ENCODE data around the gene GPC5.
A peak's percentile ranks its signal among the peaks of the same experiment; 100 is the strongest.
"Not testable (repeated sequence)": the region's sequence is repeated elsewhere in the genome, so short reads cannot be mapped to it uniquely, and the experiment has no call there.

The GPC5 gene

GRCh38 chr13:92682832-92683517, 1284.6 kb downstream of the GPC5 start:
- DNase-seq, result no peak

- DNase-seq, result no peak
These were observed 1295.6 kb downstream of the GPC5 start for GRCh38 chr13:92694047-92694446.

GRCh38 chr13:92695827-92696226, 1297.4 kb downstream of the GPC5 start:
- not testable (repeated sequence) for DNase-seq

GRCh38 chr13:92716749-92717148, 1318.3 kb downstream of the GPC5 start:
- no peak for DNase-seq

GRCh38 chr13:92717857-92718256, 1319.4 kb downstream of the GPC5 start:
- DNase-seq, result no peak

- peak; percentile 36 for DNase-seq
These were observed 1321.4 kb downstream of the GPC5 start for GRCh38 chr13:92719868-92720267.

- DNase-seq, result no peak
These were observed 1323.2 kb downstream of the GPC5 start for GRCh38 chr13:92721620-92722019.

GRCh38 chr13:92727118-92727517, 1328.7 kb downstream of the GPC5 start:
- no peak for DNase-seq

GRCh38 chr13:92734068-92734467, 1335.6 kb downstream of the GPC5 start:
- no peak for DNase-seq

GRCh38 chr13:92734545-92734944, 1336.1 kb downstream of the GPC5 start:
- no peak for DNase-seq

- DNase-seq, result no peak
These were observed 1337.5 kb downstream of the GPC5 start for GRCh38 chr13:92735909-92736308.

- DNase-seq, result no peak
These were observed 1340.9 kb downstream of the GPC5 start for GRCh38 chr13:92739306-92739818.

GRCh38 chr13:92743992-92744391, 1345.6 kb downstream of the GPC5 start:
- no peak for DNase-seq

- no peak for DNase-seq
These were observed 1346.8 kb downstream of the GPC5 start for GRCh38 chr13:92745258-92745657.

GRCh38 chr13:92752705-92753104, 1354.3 kb downstream of the GPC5 start:
- not testable (repeated sequence) for DNase-seq

- no peak for DNase-seq
These were observed 1363.3 kb downstream of the GPC5 start for GRCh38 chr13:92761710-92762109.

GRCh38 chr13:92767468-92767867, 1369.0 kb downstream of the GPC5 start:
- no peak for DNase-seq

GRCh38 chr13:92768602-92769001, 1370.2 kb downstream of the GPC5 start:
- DNase-seq, result no peak

- DNase-seq, result no peak
These were observed 1370.6 kb downstream of the GPC5 start for GRCh38 chr13:92769046-92769445.

- DNase-seq, result no peak
These were observed 1377.2 kb downstream of the GPC5 start for GRCh38 chr13:92775658-92776057.

GRCh38 chr13:92781965-92782690, 1383.7 kb downstream of the GPC5 start:
- no peak for DNase-seq

GRCh38 chr13:92802776-92803175, 1404.4 kb downstream of the GPC5 start:
- DNase-seq, result no peak

- DNase-seq, result no peak
These were observed 1405.9 kb downstream of the GPC5 start for GRCh38 chr13:92804346-92804745.

GRCh38 chr13:92804926-92805325, 1406.5 kb downstream of the GPC5 start:
- no peak for DNase-seq
